Ovary (tissue), 9 donors: Measurements from ENCODE around the gene RHBDF2. TPM values are rescaled to one million over a fixed set of nuclear protein-coding genes. Genes with fewer than 3 reads are reported as not detected.
A peak's percentile ranks its signal among the peaks of the same experiment; 100 is the strongest.
"Not testable (repeated sequence)": the region's sequence is repeated elsewhere in the genome, so short reads cannot be mapped to it uniquely, and the experiment has no call there.

Experiments
- DNase-seq, 5 donors: peaks; one replicate each; pipeline ENCODE4 v3.0.0-alpha.2; 2019 to 2020
- H3K27ac ChIP-seq, 2 donors: fragments of 200-600 bp; one replicate each; pipeline versions ENCODE4 v1.5.1 to v1.8.0; 2019 to 2022
- H3K27me3 ChIP-seq: fragments of 200-600 bp; one replicate; pipeline ENCODE4 v1.8.0; 2022
- H3K36me3 ChIP-seq: fragments of 200-600 bp; sonication (generic); one replicate; pipeline ENCODE4 v1.5.1; 2019
- H3K4me1 ChIP-seq: one replicate; pipeline ENCODE4 v1.8.1; 2013; ENCODE audit warnings: mild to moderate bottlenecking, moderate library complexity; ENCODE audit not compliant: insufficient read depth
- H3K4me3 ChIP-seq: fragments of 200-600 bp; sonication (generic); one replicate; pipeline ENCODE4 v1.5.1; 2017
- H3K9me3 ChIP-seq, 2 donors: fragments of 200-600 bp in 1 of 2; sonication (generic) in 1 of 2; one replicate each; pipeline versions ENCODE4 v1.5.1 to v1.8.1; 2013 to 2019; ENCODE audit warnings: mild to moderate bottlenecking in 1 of 2, moderate library complexity in 1 of 2
- EP300 ChIP-seq: sonication (generic); formaldehyde crosslinking; IDR thresholded peaks from one replicate; pipeline ENCODE4 v1.6.1; 2017; ENCODE audit warnings: antibody characterized with exemption
- POLR2A ChIP-seq: fragments of 450-650 bp; IDR thresholded peaks from one replicate; pipeline ENCODE4 v1.6.1; 2017; ENCODE audit warnings: antibody characterized with exemption, mild to moderate bottlenecking, moderate library complexity
- WGBS, 3 donors: extraction: QIAGEN DNeasy Blood & Tissue Kit in 1 of 3; methylation state at CpG; one replicate each; pipeline versions ENCODE4 v1.1.5 to v1.1.7; 2013 to 2017; 5-methylcytosine and 5-hydroxymethylcytosine counted together
- intact Hi-C, 4 donors: fragments of 100-400 bp; cut with DNase I; formaldehyde crosslinking; loops; one replicate each; pipeline versions ENCODE4 v1.11.0 to v1.15.1; 2022 to 2023
- polyA plus RNA-seq, 2 donors: library from polyadenylated mRNA; stranded (reverse); fragments of 200-250 nt in 1 of 2; fragments of 350-450 nt in 1 of 2; fragmentation: Illumina TruSeq in 1 of 2; extraction: RNeasy Lipid Tissue Mini Kit (QIAGEN cat#74804) in 1 of 2; gene quantifications; one replicate each; pipeline ENCODE4 v1.2.3, GENCODE V29; 2013 to 2014
- total RNA-seq, 7 donors: library from RNA; depleted of rRNA in 2 of 7; stranded (reverse); fragments of >200 nt in 2 of 7; fragmentation: NEBNext Ultra II Directional in 3 of 7; extraction: Animal tissue kit (Norgen Biotek cat#: 25700) in 3 of 7; gene quantifications; one replicate each; pipeline versions ENCODE4 v1.1.0 to v1.2.4, GENCODE V29; 2016 to 2023
- TF ChIP-seq, protein P1 (sequence below), 3 donors: fragments of 450-650 bp in 2 of 3; fragments of 200-600 bp in 1 of 3; IDR thresholded peaks; one replicate each; pipeline versions ENCODE4 v1.5.1 to v1.8.0; 2016 to 2022; ENCODE audit warnings: antibody characterized with exemption in 3 of 3, mild to moderate bottlenecking in 1 of 3
- donor health status: DM: no; HTN: no; CAD: no; lungs with moderate emphysema.
- donor health status: DM: no; HTN: no; CAD: no.
- donor health status: Bipolar disorder and iron deficiency.
- donor health status: DM: yes; HTN: yes; CAD: no.
- donor health status: DM: no; HTN: no; CAD: no.
- donor health status: DM: yes; HTN: yes; CAD: no.

Gene RHBDF2
- total and polyA plus RNA-seq, 9 donors: 3.3 to 39.9 (median 19.5) TPM

DNA sequence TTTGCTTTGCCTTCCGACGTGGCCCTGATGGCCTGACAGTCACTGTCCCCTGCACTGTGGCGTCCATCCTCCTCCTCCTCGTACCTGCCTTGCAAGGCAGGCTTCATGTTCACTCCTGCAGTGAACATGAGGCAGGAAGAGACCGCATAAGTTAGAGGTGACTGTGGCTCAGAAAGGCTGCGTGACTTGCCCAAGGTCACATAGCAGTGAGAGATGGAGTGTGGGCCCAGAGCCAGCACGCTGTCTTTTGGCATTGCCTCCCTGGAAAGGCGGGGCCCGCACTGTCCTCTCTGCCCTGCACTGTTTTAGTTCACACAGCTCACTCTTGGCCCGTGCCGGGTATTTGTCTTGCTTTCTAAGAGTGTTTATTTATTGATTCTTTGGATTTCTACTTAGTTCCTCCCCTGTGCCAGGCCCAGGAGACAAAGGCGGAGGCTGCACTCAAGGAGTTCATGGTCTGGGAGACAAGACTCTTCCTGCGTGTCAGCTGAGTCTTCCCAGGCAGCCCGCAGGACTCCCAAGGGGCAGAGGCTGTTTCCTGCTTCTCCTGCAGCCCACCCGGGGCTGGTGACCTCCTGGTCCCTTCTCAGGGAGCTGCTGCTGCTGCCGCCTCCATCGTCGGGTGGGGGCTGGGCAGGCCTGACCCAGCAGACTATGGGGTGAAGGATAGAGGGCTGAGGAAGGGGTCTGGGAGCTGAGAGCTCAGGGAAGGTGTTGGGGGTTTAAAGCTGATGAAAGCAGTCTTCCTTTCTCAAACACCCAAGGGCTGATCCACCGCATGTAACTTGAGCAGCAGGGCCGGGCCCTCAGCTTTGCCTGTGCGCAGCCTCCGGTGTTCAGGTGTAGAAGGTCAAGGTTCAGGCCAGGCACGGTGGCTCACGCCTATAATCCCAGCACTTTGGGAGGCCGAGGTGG, 23.6 kb upstream of the RHBDF2 start:
- DNase-seq: peak; percentile 67 to 84 (median 76)
- H3K27ac ChIP-seq: peak overlapping the region; percentile 2 to 43
- 26 to 40% (median 26%) methylated on average over 25 of the region's 25 CpGs for WGBS, 3 donors
- TF ChIP-seq EP300: no peak
- TF ChIP-seq, protein P1, sequence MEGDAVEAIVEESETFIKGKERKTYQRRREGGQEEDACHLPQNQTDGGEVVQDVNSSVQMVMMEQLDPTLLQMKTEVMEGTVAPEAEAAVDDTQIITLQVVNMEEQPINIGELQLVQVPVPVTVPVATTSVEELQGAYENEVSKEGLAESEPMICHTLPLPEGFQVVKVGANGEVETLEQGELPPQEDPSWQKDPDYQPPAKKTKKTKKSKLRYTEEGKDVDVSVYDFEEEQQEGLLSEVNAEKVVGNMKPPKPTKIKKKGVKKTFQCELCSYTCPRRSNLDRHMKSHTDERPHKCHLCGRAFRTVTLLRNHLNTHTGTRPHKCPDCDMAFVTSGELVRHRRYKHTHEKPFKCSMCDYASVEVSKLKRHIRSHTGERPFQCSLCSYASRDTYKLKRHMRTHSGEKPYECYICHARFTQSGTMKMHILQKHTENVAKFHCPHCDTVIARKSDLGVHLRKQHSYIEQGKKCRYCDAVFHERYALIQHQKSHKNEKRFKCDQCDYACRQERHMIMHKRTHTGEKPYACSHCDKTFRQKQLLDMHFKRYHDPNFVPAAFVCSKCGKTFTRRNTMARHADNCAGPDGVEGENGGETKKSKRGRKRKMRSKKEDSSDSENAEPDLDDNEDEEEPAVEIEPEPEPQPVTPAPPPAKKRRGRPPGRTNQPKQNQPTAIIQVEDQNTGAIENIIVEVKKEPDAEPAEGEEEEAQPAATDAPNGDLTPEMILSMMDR (IDR thresholded peaks at IDR 0.05): no peak
- no peak for TF ChIP-seq POLR2A
- intact Hi-C loops: loop anchor here (5.0 to 10.0 kb wide), 5 partner anchors 100 to 192 kb away; partner anchors contain the start of gene MXRA7 (in 1 of the 4)
- no peaks in the 10 kb centered on the region for H3K27me3 ChIP-seq
- peaks cover 28% of the 10 kb centered on the region for H3K4me1 ChIP-seq
- H3K4me3 ChIP-seq: no peak overlapping the region
- H3K9me3 ChIP-seq: no peaks in the 10 kb centered on the region
- no peaks in the 10 kb centered on the region for H3K36me3 ChIP-seq

DNA sequence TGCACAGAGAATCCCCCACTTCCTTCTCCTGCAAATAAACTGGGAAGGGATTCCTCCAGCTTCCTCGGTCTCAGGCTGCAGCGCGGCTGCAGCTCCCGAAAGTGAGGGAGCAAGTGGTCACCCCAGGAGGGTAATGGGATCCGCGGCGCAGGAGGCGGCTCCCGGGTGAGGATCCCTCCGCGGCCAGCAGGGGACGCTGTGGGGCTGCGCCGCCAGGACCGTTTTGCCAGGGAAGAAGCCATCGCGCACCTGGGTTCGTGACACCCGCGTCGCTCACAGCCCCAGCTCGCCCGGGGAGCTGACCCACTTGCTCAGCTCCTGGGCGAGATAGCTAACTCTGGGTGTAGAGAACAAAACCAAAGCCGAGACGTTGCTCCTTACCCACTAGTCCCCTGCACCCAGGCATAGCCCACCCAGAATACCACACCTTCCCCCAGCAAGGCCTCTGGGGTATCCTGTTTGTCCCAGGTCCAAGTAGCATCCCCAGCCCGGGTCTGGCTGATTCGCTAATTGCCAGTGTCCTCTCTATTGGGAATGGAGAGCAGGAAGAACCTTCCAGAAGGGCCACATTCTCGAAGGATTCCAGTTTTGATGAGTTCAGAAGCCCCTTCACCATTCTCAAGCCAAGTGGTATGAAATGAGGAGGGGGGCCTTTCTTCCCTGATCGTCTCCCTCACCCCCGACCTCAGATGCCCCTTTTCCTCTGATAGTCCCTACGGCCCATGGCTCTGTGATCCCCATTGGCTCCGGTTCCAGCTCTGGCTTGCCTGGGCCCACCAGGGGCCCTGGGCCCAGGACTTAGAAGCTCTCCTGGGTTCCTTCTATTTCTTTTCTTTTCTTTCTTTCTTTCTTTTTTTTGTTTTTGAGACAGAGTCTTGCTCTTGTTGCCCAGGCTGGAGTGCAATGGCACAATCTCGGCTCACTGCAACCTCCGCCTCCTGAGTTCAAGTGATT, 22.1 kb upstream of the RHBDF2 start:
- peak; percentile 66 to 86 (median 78) for DNase-seq
- intact Hi-C loops: loop anchor here (2.0 to 10.0 kb wide), 6 partner anchors 23 to 194 kb away; no protein-coding TSS in a partner anchor
- 21 to 35% (median 24%) methylated on average over 34 to 35 of the region's 35 CpGs for WGBS, 3 donors
- Histone ChIP-seq H3K27me3 (no peaks in the 10 kb centered on the region), H3K9me3 (no peaks in the 10 kb centered on the region), H3K4me1 (peaks cover 20% of the 10 kb centered on the region), H3K4me3 (no peak overlapping the region), H3K27ac (no peak overlapping the region), H3K36me3 (no peaks in the 10 kb centered on the region)
- TF ChIP-seq EP300 (no peak), POLR2A (no peak)
- TF ChIP-seq, protein P1 (IDR thresholded peaks at IDR 0.05): peak; percentile 98 to 99 (median 99)

GRCh38 chr17:76521683-76522082, 20.5 kb upstream of the RHBDF2 start:
- H3K4me1 ChIP-seq, H3K27ac ChIP-seq, DNase-seq, H3K27me3 ChIP-seq, H3K4me3 ChIP-seq, H3K9me3 ChIP-seq, H3K36me3 ChIP-seq: not testable (repeated sequence)
- intact Hi-C loops: loop anchor here (1.0 to 10.0 kb wide), 7 partner anchors 25 to 196 kb away; no protein-coding TSS in a partner anchor
- WGBS, 3 donors: 90 to 94% (median 91%) methylated on average over 10 of the region's 10 CpGs

DNA sequence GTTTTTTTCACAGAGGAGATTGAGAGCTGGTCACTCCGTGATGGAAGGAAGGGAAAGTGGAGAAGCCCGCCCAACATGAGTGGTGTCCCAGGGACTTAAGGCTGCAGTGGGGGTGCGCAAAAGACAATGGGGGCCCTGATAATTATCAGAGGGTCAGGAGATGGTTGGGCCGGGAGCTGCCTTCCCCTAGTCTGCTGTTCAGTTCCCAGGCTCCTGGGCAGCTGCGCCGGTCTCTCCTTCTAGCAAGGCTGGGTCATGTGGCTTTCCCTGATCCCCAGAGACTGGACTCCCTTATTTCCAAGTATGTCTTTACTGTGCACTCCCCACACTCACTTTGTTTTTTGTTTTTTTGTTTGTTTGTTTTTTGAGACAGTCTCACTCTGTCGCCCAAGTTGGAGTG, 20.0 kb upstream of the RHBDF2 start:
- Histone ChIP-seq H3K4me1 (peaks cover 9% of the 10 kb centered on the region), H3K4me3 (no peak overlapping the region), H3K27ac (no peak overlapping the region), H3K36me3 (no peaks in the 10 kb centered on the region), H3K9me3 (no peaks in the 10 kb centered on the region), H3K27me3 (no peaks in the 10 kb centered on the region)
- WGBS, 3 donors: 90 to 94% (median 90%) methylated on average over 7 of the region's 7 CpGs
- intact Hi-C loops: loop anchor here (5.0 to 10.0 kb wide), 4 partner anchors 104 to 196 kb away; no protein-coding TSS in a partner anchor
- TF ChIP-seq POLR2A (no peak), EP300 (no peak)
- TF ChIP-seq, protein P1 (IDR thresholded peaks at IDR 0.05): no peak
- DNase-seq: no peak
